Ecto neural progenitor cell (in vitro differentiated cells): ENCODE results near the gene TMEM143.
"Not testable (repeated sequence)": the region's sequence is repeated elsewhere in the genome, so short reads cannot be mapped to it uniquely, and the experiment has no call there.

Experiments used
- DNase-seq: peaks from one replicate; pipeline ENCODE4 v3.0.0-alpha.2; 2018; ENCODE audit warnings: low spot score

TMEM143 gene

GRCh38 chr19:48391100-48392005, 27.6 kb upstream of the TMEM143 start, which contains the start of gene KDELR1:
Gene KDELR1, minus strand, starts transcription at chr19:48391551. Its CDS starts 193 bp downstream, at chr19:48391358.
- peak; percentile 91 for DNase-seq

- DNase-seq, result peak; percentile 80
These were observed 26.7 kb upstream of the TMEM143 start for GRCh38 chr19:48390188-48391099.

- DNase-seq, result no peak
These were observed 23.2 kb upstream of the TMEM143 start for GRCh38 chr19:48386981-48387380.

- DNase-seq, result no peak
These were observed 21.8 kb upstream of the TMEM143 start for GRCh38 chr19:48385461-48386087.

- no peak for DNase-seq
These were observed 18.5 kb upstream of the TMEM143 start for GRCh38 chr19:48382286-48382685.

- DNase-seq, result no peak
These were observed 17.6 kb upstream of the TMEM143 start for GRCh38 chr19:48381178-48381950.

- DNase-seq, result no peak
These were observed 15.3 kb upstream of the TMEM143 start for GRCh38 chr19:48379058-48379457.

GRCh38 chr19:48378194-48378570, 14.4 kb upstream of the TMEM143 start:
- DNase-seq, result no peak

- no peak for DNase-seq
These were observed 9.8 kb upstream of the TMEM143 start for GRCh38 chr19:48373567-48373966.

GRCh38 chr19:48372904-48373303, 9.2 kb upstream of the TMEM143 start:
- no peak for DNase-seq

GRCh38 chr19:48371771-48372170, 8.0 kb upstream of the TMEM143 start:
- not testable (repeated sequence) for DNase-seq

- DNase-seq, result no peak
These were observed 7.6 kb upstream of the TMEM143 start for GRCh38 chr19:48371367-48371766.

GRCh38 chr19:48370955-48371354, 7.2 kb upstream of the TMEM143 start:
- DNase-seq, result no peak

- DNase-seq, result no peak
These were observed 5.2 kb upstream of the TMEM143 start for GRCh38 chr19:48368936-48369335.

- no peak for DNase-seq
These were observed 4.1 kb upstream of the TMEM143 start for GRCh38 chr19:48367855-48368254.

GRCh38 chr19:48365602-48366001, 1.9 kb upstream of the TMEM143 start:
- no peak for DNase-seq

GRCh38 chr19:48364598-48365348, 1.0 kb upstream of the TMEM143 start:
- no peak for DNase-seq

- DNase-seq, result no peak
These were observed 285 bp downstream of the TMEM143 start for GRCh38 chr19:48363500-48363809.

- peak; percentile 96 for DNase-seq
These were observed 832 bp downstream of the TMEM143 start for GRCh38 chr19:48362716-48363499.

- DNase-seq, result no peak
These were observed 1.8 kb downstream of the TMEM143 start for GRCh38 chr19:48361912-48362311.
